Loucy (cell line): ENCODE results near the gene NID2.

Source experiments
- CTCF ChIP-seq: fragments of 200-600 bp; sonication (generic); conservative IDR thresholded peaks from 2 replicates; pipeline ENCODE4 v1.5.1; 2014; ENCODE audit warnings: mild to moderate bottlenecking, antibody characterized with exemption, low read length
- EZH2phosphoT487 ChIP-seq: fragments of 200-600 bp; IDR thresholded peaks from 2 replicates; pipeline ENCODE4 v1.6.1; 2018; ENCODE audit warnings: antibody characterized with exemption, mild to moderate bottlenecking, moderate library complexity, borderline replicate concordance

GRCh38 chr14:52060080-52060479, 8.8 kb downstream of the NID2 start:
- TF ChIP-seq CTCF (no peak), EZH2phosphoT487 (no peak)
